AG04449 (cell line): ENCODE data around the gene ZNF654.

Experiments used
- CTCF ChIA-PET: fragments of 350-600 bp; formaldehyde crosslinking; extraction: SDS; loops from one replicate; lab custom pipeline; 2021; ENCODE audit warnings: antibody characterized with exemption; lab: Yijun Ruan, JAX
- POLR2A ChIA-PET: fragments of 400-600, 350-600 bp; formaldehyde crosslinking; extraction: SDS; loops from one replicate; lab custom pipeline; 2020; ENCODE audit warnings: antibody characterized with exemption, inconsistent platforms; lab: Yijun Ruan, JAX
- DNase-seq: peaks from one replicate; pipeline ENCODE4 v3.0.0-alpha.2; 2010; ENCODE audit warnings: low read depth, low spot score
- H3K4me3 ChIP-seq: 2 replicates; pipeline ENCODE4 v1.5.1; 2011; ENCODE audit warnings: low read depth, mild to moderate bottlenecking, control low read depth, low read length
- TF ChIP-seq, protein P1 (sequence below): IDR thresholded peaks from one replicate; pipeline ENCODE4 v1.5.1; 2011; ENCODE audit warnings: mild to moderate bottlenecking, moderate library complexity, low read length, control low read depth, inconsistent platforms; ENCODE audit not compliant: insufficient read depth; ENCODE audit errors: missing control alignments

ZNF654 gene

DNA sequence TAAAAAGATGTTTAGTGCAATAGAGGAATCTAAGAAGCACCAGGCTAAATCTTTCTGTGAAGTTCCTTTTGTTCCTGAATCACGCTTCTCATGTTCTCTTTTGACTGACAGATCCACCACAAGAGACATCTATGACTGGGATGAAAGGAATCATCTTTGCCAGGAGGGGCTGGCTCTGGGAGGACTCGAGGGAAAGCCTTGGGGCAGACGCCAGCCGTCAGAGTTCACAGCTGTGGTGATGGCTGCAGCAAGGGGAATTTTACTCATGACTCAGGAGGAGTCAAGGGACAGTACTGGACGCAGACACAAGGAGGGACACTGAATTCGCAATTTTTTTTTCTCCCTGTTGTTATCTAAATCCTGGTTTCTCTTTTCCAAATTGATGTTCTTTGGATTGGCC lies 129.4 kb downstream of the ZNF654 start:
- ChIA-PET CTCF (interaction anchor here (1.1 kb wide), 1 partner anchor 14 kb away, joined by 3 read pairs; no protein-coding TSS in a partner anchor), POLR2A (no interaction called here)
- H3K4me3 ChIP-seq = no peak overlapping the region
- no peak for DNase-seq
- TF ChIP-seq, protein P1, sequence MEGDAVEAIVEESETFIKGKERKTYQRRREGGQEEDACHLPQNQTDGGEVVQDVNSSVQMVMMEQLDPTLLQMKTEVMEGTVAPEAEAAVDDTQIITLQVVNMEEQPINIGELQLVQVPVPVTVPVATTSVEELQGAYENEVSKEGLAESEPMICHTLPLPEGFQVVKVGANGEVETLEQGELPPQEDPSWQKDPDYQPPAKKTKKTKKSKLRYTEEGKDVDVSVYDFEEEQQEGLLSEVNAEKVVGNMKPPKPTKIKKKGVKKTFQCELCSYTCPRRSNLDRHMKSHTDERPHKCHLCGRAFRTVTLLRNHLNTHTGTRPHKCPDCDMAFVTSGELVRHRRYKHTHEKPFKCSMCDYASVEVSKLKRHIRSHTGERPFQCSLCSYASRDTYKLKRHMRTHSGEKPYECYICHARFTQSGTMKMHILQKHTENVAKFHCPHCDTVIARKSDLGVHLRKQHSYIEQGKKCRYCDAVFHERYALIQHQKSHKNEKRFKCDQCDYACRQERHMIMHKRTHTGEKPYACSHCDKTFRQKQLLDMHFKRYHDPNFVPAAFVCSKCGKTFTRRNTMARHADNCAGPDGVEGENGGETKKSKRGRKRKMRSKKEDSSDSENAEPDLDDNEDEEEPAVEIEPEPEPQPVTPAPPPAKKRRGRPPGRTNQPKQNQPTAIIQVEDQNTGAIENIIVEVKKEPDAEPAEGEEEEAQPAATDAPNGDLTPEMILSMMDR = no peak

DNA sequence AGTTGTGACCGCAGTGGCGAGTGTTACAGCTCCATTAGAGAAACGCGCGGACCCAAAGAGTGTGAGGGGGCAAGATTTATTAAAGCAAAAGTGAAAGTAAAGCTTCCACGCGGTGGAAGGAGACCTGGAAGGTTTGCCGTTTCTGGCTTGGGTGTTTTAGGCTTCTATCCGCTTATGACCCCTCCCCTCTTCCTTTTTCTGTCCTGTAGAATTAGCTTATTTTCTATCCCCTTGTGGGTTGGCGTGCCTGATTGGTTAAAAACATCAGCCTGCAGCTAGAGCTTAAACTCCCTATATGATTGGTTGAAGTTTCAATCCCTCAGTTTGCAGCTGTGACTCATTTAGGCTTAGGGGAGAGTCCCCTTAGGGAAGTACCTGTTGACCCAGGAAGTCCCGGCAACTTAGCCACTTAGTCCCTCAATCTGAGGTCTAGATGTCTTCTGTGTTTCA lies 130.3 kb downstream of the ZNF654 start:
- no peak overlapping the region for H3K4me3 ChIP-seq
- ChIA-PET POLR2A (no interaction called here), CTCF (interaction anchor here (1.1 kb wide), 1 partner anchor 13 kb away, joined by 3 read pairs; no protein-coding TSS in a partner anchor)
- no peak for DNase-seq
- TF ChIP-seq, protein P1 = no peak

DNA sequence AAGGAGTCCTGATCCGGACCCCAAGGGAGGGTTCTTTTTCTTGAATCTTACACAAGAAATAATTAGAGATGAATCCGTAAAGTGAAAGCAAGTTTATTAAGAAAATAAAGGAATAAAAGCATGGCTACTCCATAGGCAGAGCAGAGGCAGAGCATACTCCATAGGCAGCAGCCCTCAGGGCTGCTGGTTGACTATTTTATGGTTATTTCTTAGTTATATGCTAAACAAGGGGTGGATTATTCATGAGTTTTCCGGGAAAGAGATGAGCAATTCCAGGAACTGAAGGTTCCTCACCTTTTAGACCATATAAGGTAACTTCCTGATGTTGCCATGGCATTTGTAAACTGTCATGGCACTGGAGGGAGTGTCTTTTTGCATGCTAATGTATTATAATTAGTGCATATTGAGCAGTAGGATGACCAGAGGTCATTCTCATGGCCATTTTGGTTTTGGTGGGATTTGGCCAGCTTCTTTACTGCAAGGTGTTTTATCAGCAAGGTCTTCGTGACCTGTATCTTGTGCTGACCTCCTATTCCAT lies 132.9 kb downstream of the ZNF654 start:
- ChIA-PET CTCF (interaction anchor here (1.0 kb wide), 1 partner anchor 9 kb away, joined by 3 read pairs; no protein-coding TSS in a partner anchor), POLR2A (no interaction called here)
- DNase-seq = no peak
- TF ChIP-seq, protein P1 = no peak
- H3K4me3 ChIP-seq = no peak overlapping the region

DNA sequence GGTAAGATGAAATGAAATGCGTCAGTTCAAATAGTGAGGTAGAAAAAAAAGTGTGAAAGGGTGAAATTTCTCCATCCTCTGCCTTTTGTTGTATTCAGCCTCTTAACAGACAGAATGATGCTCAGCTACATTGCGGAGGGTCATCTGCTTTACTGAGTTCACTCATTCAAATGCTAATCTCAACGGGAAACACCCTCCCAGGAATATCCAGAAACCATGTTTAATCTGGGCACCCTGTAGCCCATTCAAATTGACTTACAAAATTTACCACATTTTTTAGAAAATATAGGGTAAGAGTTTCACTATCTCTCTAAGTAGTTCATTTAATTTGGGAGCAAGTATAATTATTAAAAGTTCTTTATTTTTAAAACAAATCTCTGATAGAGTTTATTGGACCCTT lies 133.6 kb downstream of the ZNF654 start:
- DNase-seq = no peak
- TF ChIP-seq, protein P1 = no peak
- no peak overlapping the region for H3K4me3 ChIP-seq
- POLR2A ChIA-PET = no interaction called here
- CTCF ChIA-PET = interaction anchor here (1.0 kb wide), 2 partner anchors 9 to 12 kb away, joined by 3 to 4 read pairs; no protein-coding TSS in a partner anchor
